BE2C (cell line): ENCODE data around the gene NPFF.

Source experiments
- DNase-seq: peaks from one replicate; pipeline ENCODE4 v3.0.0-alpha.2; 2020
- H3K27me3 ChIP-seq: fragments of 250-450 bp; sonication (Bioruptor Pico); 2 replicates; pipeline ENCODE4 v1.5.1; 2020; ENCODE audit warnings: mild to moderate bottlenecking
- H3K36me3 ChIP-seq: fragments of 250-450 bp; sonication (Bioruptor Pico); 2 replicates; pipeline ENCODE4 v1.5.1; 2020; ENCODE audit warnings: mild to moderate bottlenecking
- H3K4me1 ChIP-seq: fragments of 250-450 bp; sonication (Bioruptor Pico); 2 replicates; pipeline ENCODE4 v1.5.1; 2020
- H3K4me3 ChIP-seq: 2 replicates; pipeline ENCODE4 v1.5.1; 2011; ENCODE audit warnings: low read depth, low read length
- H3K9me3 ChIP-seq: fragments of 250-450 bp; sonication (Bioruptor Pico); 2 replicates; pipeline ENCODE4 v1.5.1; 2020
- TF ChIP-seq, protein P1 (sequence below): IDR thresholded peaks from 2 replicates; pipeline ENCODE4 v1.5.1; 2012; ENCODE audit warnings: mild to moderate bottlenecking, low read depth, low read length

NPFF gene

DNA sequence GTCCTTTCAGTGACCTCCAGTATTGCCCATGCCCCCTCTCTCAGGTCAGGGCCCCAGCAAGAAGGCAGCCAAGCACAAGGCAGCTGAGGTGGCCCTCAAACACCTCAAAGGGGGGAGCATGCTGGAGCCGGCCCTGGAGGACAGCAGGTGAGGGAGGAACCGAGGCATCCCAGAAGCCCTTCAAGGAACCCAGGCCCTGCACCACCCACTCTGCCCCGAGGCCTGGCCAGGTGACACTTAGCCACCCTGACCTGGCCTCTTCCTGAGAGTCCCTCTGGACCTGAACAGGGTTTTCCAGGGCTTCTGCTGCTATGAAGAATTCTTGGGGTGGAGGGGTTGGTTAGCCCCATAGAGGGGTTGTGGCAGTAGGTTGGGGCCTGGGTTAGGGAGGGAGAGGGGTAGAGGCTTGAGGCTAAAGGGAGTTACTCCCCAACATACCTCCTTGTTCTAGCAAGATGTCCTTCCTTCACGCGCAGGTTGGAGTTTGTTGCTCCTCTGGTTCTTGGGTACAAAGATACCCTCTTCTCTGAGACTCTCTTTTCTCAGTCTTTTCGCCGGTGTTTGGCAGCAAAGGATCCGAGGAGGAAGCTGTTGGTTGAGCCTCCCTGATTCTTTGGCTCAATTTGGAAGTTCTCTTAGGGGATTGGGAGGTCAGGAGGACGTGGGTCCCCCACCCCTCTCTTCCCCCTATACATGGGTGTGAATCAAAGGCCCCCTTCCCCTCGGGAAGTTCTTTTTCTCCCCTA, 4.1 kb downstream of the NPFF start:
- Histone ChIP-seq H3K27me3 (no peaks in the 10 kb centered on the region), H3K9me3 (no peaks in the 10 kb centered on the region), H3K4me3 (peak overlapping the region; percentile 65), H3K36me3 (peaks cover 31% of the 10 kb centered on the region), H3K4me1 (peaks cover 6% of the 10 kb centered on the region)
- TF ChIP-seq, protein P1, sequence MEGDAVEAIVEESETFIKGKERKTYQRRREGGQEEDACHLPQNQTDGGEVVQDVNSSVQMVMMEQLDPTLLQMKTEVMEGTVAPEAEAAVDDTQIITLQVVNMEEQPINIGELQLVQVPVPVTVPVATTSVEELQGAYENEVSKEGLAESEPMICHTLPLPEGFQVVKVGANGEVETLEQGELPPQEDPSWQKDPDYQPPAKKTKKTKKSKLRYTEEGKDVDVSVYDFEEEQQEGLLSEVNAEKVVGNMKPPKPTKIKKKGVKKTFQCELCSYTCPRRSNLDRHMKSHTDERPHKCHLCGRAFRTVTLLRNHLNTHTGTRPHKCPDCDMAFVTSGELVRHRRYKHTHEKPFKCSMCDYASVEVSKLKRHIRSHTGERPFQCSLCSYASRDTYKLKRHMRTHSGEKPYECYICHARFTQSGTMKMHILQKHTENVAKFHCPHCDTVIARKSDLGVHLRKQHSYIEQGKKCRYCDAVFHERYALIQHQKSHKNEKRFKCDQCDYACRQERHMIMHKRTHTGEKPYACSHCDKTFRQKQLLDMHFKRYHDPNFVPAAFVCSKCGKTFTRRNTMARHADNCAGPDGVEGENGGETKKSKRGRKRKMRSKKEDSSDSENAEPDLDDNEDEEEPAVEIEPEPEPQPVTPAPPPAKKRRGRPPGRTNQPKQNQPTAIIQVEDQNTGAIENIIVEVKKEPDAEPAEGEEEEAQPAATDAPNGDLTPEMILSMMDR: no peak
- DNase-seq: no peak

DNA sequence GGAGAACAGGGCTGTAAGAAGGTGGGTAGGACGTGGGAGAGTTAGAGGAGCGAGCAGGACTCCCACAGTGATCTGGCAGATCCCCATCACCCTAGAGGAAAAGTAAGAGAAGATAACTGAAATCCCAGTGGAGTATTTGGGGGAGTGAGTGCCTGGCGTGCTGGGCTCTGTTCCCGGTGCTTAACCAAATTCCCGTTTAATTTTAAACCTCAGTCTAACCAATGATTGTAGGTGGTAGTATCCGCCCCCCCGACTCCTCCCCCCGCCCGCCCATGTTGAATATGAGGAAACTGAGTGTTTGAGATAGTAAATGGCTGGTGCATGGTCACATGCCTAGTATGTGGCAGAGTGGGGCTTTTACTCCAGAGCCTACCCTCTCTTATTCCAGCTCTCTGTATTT, 5.0 kb downstream of the NPFF start:
- Histone ChIP-seq H3K27me3 (no peaks in the 10 kb centered on the region), H3K36me3 (peaks cover 31% of the 10 kb centered on the region), H3K9me3 (no peaks in the 10 kb centered on the region), H3K4me1 (peaks cover 6% of the 10 kb centered on the region), H3K4me3 (peak overlapping the region; percentile 65)
- TF ChIP-seq, protein P1: no peak
- peak; percentile 55 for DNase-seq

DNA sequence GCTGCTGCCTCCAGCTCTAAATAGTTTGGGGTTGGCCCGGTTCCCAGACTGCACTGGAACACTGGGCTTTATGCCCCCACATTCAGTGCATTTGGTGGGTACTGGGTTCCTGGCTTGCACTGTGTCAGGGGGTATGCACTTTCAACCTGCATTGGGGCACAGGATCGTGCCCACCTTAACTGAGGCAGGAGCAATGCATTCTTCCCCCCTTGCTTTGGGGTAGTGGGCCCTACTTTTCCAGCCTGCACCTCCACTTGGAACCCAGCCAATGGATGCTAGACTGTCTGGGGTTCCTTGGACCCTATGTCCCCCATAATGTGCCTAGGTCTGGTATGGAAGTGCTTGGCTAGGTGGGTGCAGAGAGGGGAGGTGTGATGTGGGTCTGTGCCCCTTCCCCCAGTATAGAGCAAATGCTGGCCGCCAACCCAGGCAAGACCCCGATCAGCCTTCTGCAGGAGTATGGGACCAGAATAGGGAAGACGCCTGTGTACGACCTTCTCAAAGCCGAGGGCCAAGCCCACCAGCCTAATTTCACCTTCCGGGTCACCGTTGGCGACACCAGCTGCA, 5.6 kb downstream of the NPFF start:
- H3K36me3 ChIP-seq: peaks cover 28% of the 10 kb centered on the region
- no peaks in the 10 kb centered on the region for H3K27me3 ChIP-seq
- DNase-seq: no peak
- H3K4me1 ChIP-seq: peaks cover 6% of the 10 kb centered on the region
- TF ChIP-seq, protein P1: no peak
- no peaks in the 10 kb centered on the region for H3K9me3 ChIP-seq
- H3K4me3 ChIP-seq: peak overlapping the region; percentile 65

DNA sequence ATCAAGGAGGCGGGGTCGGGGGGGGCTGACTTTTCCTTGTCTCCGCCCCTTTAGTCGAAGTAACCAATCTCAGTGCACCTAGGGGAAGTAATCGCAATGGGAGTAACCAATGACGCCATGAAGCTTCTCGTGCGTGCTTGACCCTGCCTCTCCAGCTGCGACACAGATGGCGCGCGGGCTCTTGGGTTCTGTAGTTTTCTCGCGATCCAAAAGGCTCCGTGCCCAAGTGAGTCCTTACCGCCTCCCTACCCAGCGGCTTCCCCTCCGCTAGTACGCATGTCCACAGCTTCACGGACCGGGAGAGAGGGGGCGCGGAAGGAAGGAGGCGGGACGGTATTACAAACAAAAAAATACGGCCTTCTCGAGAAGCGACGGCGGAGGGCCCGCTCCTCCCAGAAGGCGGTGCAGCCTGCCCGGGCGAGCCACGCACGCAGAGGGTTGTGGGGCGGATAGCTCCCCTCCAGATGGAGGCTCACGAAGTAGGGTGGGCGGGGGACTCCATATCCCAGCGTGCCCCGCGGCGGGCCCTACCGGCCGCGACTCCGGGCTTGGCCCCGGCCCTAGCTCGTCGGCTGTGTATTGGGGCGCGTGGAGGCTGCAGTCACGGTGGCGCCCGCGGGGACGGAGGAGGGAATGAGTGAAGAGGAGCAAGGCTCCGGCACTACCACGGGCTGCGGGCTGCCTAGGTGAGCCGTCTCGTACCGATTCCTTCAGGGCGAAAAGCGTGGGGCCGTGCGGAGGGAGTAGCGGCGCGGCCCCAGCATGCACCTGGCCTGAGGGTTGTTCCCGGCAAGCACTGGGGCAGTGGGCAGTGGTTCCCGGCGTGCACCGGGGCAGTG, 6.3 kb downstream of the NPFF start, which contains the start of gene TARBP2:
TSS of gene TARBP2 (plus strand) at position 508 of the 839 bp plus-strand sequence. CDS start at position 634, 126 bp downstream.
- peak; percentile 96 for DNase-seq
- Histone ChIP-seq H3K36me3 (peaks cover 21% of the 10 kb centered on the region), H3K4me3 (peak within 1 kb of the TSS; percentile 65), H3K27me3 (no peaks in the 10 kb centered on the region), H3K4me1 (peaks cover 6% of the 10 kb centered on the region), H3K9me3 (no peaks in the 10 kb centered on the region)
- TF ChIP-seq, protein P1: no peak

DNA sequence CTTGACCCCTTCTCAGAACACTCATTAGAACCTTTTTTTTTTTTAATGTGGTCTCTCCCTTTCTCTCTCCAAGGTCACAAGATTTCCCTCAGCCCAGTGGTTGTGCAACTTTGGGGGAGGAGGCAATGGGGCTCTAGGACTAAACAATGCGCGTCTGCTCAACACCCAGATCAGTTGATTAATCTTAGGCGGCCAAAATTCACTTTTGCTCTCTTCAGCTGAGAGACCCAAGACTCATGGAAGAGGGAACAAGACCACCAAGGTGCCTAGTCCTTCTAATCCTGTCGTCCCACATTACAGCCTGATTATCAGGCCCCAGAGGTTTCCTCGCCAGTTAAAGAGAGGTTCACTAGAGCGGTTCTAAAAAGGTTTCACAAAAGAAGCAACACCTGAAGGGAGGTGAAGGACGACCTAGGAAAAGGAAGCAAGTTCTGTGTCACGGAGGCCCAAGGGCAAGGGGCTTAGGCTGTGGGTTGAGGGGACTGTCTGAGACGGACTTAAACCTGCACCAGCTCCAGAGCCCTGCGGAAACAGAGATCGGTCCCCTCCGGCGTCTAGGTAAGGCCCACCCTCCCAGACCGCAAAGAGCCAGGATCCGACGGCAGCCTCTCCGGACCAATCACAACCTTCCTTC, 7.0 kb downstream of the NPFF start:
- H3K27me3 ChIP-seq: no peaks in the 10 kb centered on the region
- H3K4me1 ChIP-seq: peaks cover 6% of the 10 kb centered on the region
- peaks cover 17% of the 10 kb centered on the region for H3K36me3 ChIP-seq
- TF ChIP-seq, protein P1: no peak
- H3K4me3 ChIP-seq: peak overlapping the region; percentile 65
- H3K9me3 ChIP-seq: no peaks in the 10 kb centered on the region
- DNase-seq: no peak
